AG04450 (cell line): ENCODE data around the gene FCRL6. TPM values are rescaled to one million over a fixed set of nuclear protein-coding genes. Genes with fewer than 3 reads are reported as not detected.

ENCODE experiments used
- CTCF ChIA-PET: fragments of 300-600, 350-600 bp; formaldehyde crosslinking; extraction: SDS; loops from one replicate; lab custom pipeline; 2022; ENCODE audit warnings: antibody characterized with exemption, inconsistent platforms; lab: Charles Lee
- POLR2A ChIA-PET: fragments of 350-600 bp; formaldehyde crosslinking; extraction: SDS; loops from one replicate; lab custom pipeline; 2021; ENCODE audit warnings: antibody characterized with exemption, inconsistent platforms; lab: Yijun Ruan, JAX
- DNase-seq: peaks from one replicate; pipeline ENCODE4 v3.0.0-alpha.2; 2011; ENCODE audit warnings: low read depth, low spot score
- H3K27ac ChIP-seq: one replicate; pipeline ENCODE4 v1.5.1; 2012; ENCODE audit warnings: low read depth, low read length, control low read depth
- H3K27me3 ChIP-seq: one replicate; pipeline ENCODE4 v1.6.0; 2012; ENCODE audit warnings: low read length; ENCODE audit not compliant: control insufficient read depth, insufficient read depth
- H3K4me3 ChIP-seq: 2 replicates; pipeline ENCODE4 v1.5.1; 2011; ENCODE audit warnings: mild to moderate bottlenecking, low read depth, low read length, control low read depth
- H3K9me3 ChIP-seq: 2 replicates; pipeline ENCODE4 v1.5.1; 2012; ENCODE audit warnings: low read length; ENCODE audit not compliant: control insufficient read depth, insufficient read depth
- CTCF ChIP-seq: IDR thresholded peaks from 2 replicates; pipeline ENCODE4 v1.5.1; 2011; ENCODE audit warnings: low read depth, low read length, control low read depth, inconsistent platforms
- polyA plus RNA-seq: library from polyadenylated mRNA; depleted of rRNA; stranded (reverse); fragments of >200 nt; gene quantifications from 2 replicates; pipeline ENCODE4 v1.2.3, GENCODE V29; 2011

The FCRL6 gene
- polyA plus RNA-seq, 1 experiment, result not detected

GRCh38 chr1:159765806-159766205 lies 36.4 kb upstream of the FCRL6 start:
- ChIA-PET CTCF (interaction anchor here (1.5 kb wide), 1 partner anchor 13 kb away, joined by 5 read pairs; no protein-coding TSS in a partner anchor), POLR2A (no interaction called here)
- DNase-seq, result no peak
- Histone ChIP-seq H3K4me3 (no peak overlapping the region), H3K27me3 (no peaks in the 10 kb centered on the region), H3K27ac (no peak overlapping the region), H3K9me3 (no peaks in the 10 kb centered on the region)
- no peak for TF ChIP-seq CTCF

- Histone ChIP-seq H3K4me3 (no peak overlapping the region), H3K27ac (no peak overlapping the region), H3K27me3 (no peaks in the 10 kb centered on the region), H3K9me3 (no peaks in the 10 kb centered on the region)
- DNase-seq, result no peak
- ChIA-PET CTCF (no interaction called here), POLR2A (no interaction called here)
- no peak for TF ChIP-seq CTCF
Measured at GRCh38 chr1:159771127-159771895, 30.8 kb upstream of the FCRL6 start.

GRCh38 chr1:159774465-159774864 lies 27.7 kb upstream of the FCRL6 start:
- TF ChIP-seq CTCF, result no peak
- DNase-seq, result no peak
- Histone ChIP-seq H3K27me3 (peaks cover 4% of the 10 kb centered on the region), H3K27ac (no peak overlapping the region), H3K4me3 (no peak overlapping the region), H3K9me3 (no peaks in the 10 kb centered on the region)
- CTCF ChIA-PET, result no interaction called here
- POLR2A ChIA-PET, result no interaction called here

- no peak overlapping the region for H3K4me3 ChIP-seq
- no peak overlapping the region for H3K27ac ChIP-seq
- POLR2A ChIA-PET, result no interaction called here
- H3K9me3 ChIP-seq, result no peaks in the 10 kb centered on the region
- H3K27me3 ChIP-seq, result peaks cover 4% of the 10 kb centered on the region
- CTCF ChIA-PET, result interaction anchor here (0.7 to 2.7 kb wide), 3 partner anchors 14 to 117 kb away, joined by 3 to 9 read pairs (median 3); no protein-coding TSS in a partner anchor
- DNase-seq, result no peak
- TF ChIP-seq CTCF, result no peak
Measured at GRCh38 chr1:159775716-159776115, 26.4 kb upstream of the FCRL6 start.

- POLR2A ChIA-PET, result no interaction called here
- DNase-seq, result no peak
- H3K4me3 ChIP-seq, result no peak overlapping the region
- H3K9me3 ChIP-seq, result no peaks in the 10 kb centered on the region; the same call in 1 of the 2 replicates
- CTCF ChIA-PET, result interaction anchor here (0.7 to 3.3 kb wide), 6 partner anchors 10 to 229 kb away, joined by 3 to 18 read pairs (median 6); no protein-coding TSS in a partner anchor
- H3K27me3 ChIP-seq, result peaks cover 4% of the 10 kb centered on the region
- H3K27ac ChIP-seq, result no peak overlapping the region
- TF ChIP-seq CTCF, result no peak
Measured at GRCh38 chr1:159778266-159778665, 23.9 kb upstream of the FCRL6 start.
